Spleen (tissue), 7 donors: Measurements from ENCODE around the gene AHNAK2.

ENCODE experiments used
- POLR2A ChIP-seq, 3 donors: fragments of 450-650 bp; IDR thresholded peaks; one replicate each; pipeline ENCODE4 v1.5.1; 2017; ENCODE audit warnings: antibody characterized with exemption in 3 of 3, mild to moderate bottlenecking in 1 of 3
- TF ChIP-seq, protein P1 (sequence below), 11 experiments: fragments of 200-600 bp in 7 of 11; fragments of 450-650 bp in 4 of 11; sonication (generic) in 4 of 11; IDR thresholded peaks in 8 of 11; conservative IDR thresholded peaks in 3 of 11; 1 replicate in 7 of 11; 2 replicates in 4 of 11; pipeline versions ENCODE4 v1.4.0 to v1.8.0; 2016 to 2021; ENCODE audit warnings: antibody characterized with exemption in 11 of 11, inconsistent platforms in 4 of 11, mild to moderate bottlenecking in 1 of 11
- donor health status: DM: no; HTN: no; CAD: no; lungs with moderate emphysema.
- donor health status: DM: no; HTN: no; CAD: no.
- donor health status: DM: no; HTN: no; CAD: no.

- TF ChIP-seq, protein P1, sequence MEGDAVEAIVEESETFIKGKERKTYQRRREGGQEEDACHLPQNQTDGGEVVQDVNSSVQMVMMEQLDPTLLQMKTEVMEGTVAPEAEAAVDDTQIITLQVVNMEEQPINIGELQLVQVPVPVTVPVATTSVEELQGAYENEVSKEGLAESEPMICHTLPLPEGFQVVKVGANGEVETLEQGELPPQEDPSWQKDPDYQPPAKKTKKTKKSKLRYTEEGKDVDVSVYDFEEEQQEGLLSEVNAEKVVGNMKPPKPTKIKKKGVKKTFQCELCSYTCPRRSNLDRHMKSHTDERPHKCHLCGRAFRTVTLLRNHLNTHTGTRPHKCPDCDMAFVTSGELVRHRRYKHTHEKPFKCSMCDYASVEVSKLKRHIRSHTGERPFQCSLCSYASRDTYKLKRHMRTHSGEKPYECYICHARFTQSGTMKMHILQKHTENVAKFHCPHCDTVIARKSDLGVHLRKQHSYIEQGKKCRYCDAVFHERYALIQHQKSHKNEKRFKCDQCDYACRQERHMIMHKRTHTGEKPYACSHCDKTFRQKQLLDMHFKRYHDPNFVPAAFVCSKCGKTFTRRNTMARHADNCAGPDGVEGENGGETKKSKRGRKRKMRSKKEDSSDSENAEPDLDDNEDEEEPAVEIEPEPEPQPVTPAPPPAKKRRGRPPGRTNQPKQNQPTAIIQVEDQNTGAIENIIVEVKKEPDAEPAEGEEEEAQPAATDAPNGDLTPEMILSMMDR (IDR thresholded peaks at IDR 0.05 in 8 of 11, conservative IDR thresholded peaks at IDR 0.05 in 3 of 11) = no peak
- no peak for TF ChIP-seq POLR2A (IDR thresholded peaks at IDR 0.05)
Measured at GRCh38 chr14:104982548-104983230, 4.5 kb upstream of the AHNAK2 start.
